ENCODE results near the gene RC3H1. TPM values are rescaled to one million over a fixed set of nuclear protein-coding genes. Genes with fewer than 3 reads are reported as not detected.

The RC3H1 gene
- total RNA-seq, 1 donor from 2014 or later, result 19.1 TPM

GRCh38 chr1:174021591-174022079, 522 bp downstream of the RC3H1 start:
- Histone ChIP-seq H3K27ac (replicated peaks) (peak overlapping the region; percentile 98), H3K36me3 (peaks cover 3% of the 10 kb centered on the region), H3K4me3 (peak overlapping the region; percentile 98), H3K9me3 (replicated peaks) (no peaks in the 10 kb centered on the region), H3K4me1 (peaks cover 67% of the 10 kb centered on the region), H3K27me3 (ENCODE audit: low read depth) (no peaks in the 10 kb centered on the region)
- intact Hi-C loops (cut with micrococcal nuclease), result no loop called here
- peak; percentile 47 for DNase-seq
- no peak for TF ChIP-seq CTCF (IDR thresholded peaks at IDR 0.05; ENCODE audit: borderline replicate concordance)

- Histone ChIP-seq H3K27ac (replicated peaks) (no peak overlapping the region), H3K4me3 (peak overlapping the region; percentile 4), H3K9me3 (replicated peaks) (no peaks in the 10 kb centered on the region), H3K36me3 (peaks cover 3% of the 10 kb centered on the region), H3K4me1 (peaks cover 92% of the 10 kb centered on the region), H3K27me3 (ENCODE audit: low read depth) (no peaks in the 10 kb centered on the region)
- no peak for TF ChIP-seq CTCF (IDR thresholded peaks at IDR 0.05; ENCODE audit: borderline replicate concordance)
- intact Hi-C loops (cut with micrococcal nuclease), result no loop called here
- no peak for DNase-seq
Measured at GRCh38 chr1:174018565-174018964, 3.6 kb downstream of the RC3H1 start.

- intact Hi-C loops (cut with micrococcal nuclease), result no loop called here
- H3K4me3 ChIP-seq, result no peak overlapping the region
Measured at GRCh38 chr1:174017231-174017970, 4.8 kb downstream of the RC3H1 start.

DNA sequence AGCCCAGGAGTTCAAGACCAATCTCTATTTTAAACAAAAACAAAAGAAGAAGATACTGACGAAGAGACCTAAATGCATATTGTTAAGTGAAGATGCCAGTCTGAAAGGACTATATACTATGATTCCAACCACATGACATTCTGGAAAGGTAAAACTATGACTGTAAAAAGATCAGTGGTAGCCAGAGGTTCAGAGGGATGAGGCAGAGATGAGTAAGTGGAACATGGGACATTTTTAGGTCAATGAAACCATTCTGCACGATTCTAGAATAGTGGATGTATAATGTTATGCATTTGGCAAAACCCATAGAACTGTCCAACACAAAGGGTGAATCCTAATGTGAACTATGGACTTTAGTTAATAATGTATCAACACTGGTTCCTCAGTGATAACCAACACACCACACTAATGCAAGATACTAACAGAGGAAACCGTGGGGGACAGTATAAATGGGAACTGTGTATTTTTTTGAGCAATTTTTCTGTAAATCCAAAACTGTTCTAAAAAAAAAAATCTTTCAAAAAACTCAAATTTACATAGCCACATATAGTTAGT, 8.2 kb downstream of the RC3H1 start:
- DNase-seq, result no peak
- Histone ChIP-seq H3K36me3 (no peaks in the 10 kb centered on the region), H3K4me3 (no peak overlapping the region), H3K27me3 (ENCODE audit: low read depth) (no peaks in the 10 kb centered on the region), H3K27ac (replicated peaks) (no peak overlapping the region), H3K9me3 (replicated peaks) (no peaks in the 10 kb centered on the region), H3K4me1 (peaks cover 77% of the 10 kb centered on the region)
- no peak for TF ChIP-seq CTCF (IDR thresholded peaks at IDR 0.05; ENCODE audit: borderline replicate concordance)
- intact Hi-C loops (cut with micrococcal nuclease), result no loop called here

More at GRCh38 chr1:174017231-174017970, 4.8 kb downstream of the RC3H1 start:
- Histone ChIP-seq H3K4me1 (peaks cover 80% of the 10 kb centered on the region), H3K9me3 (replicated peaks) (no peaks in the 10 kb centered on the region), H3K27me3 (ENCODE audit: low read depth) (no peaks in the 10 kb centered on the region), H3K36me3 (peaks cover 3% of the 10 kb centered on the region), H3K27ac (replicated peaks) (no peak overlapping the region)
- TF ChIP-seq CTCF (IDR thresholded peaks at IDR 0.05; ENCODE audit: borderline replicate concordance), result no peak
- DNase-seq, result no peak

DNA sequence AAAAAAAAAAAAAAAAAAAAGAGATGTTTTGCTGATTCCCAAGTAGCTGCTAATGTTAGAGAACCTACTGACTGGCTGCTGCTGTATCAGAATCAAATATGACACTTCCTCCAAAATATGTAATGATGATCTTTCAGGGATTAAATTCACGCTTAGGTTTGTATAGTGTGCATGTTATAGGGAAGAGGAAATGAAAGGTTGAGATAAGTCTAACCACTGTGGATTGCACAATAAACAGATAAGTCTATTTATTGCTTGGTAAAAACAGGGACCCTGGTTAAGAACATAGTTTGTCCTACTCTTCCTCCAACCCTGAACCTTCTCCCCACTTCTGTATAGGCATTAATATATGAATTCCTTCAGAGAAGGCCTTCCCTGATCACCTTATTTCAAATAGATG, 13.2 kb downstream of the RC3H1 start:
- Histone ChIP-seq H3K9me3 (replicated peaks) (no peaks in the 10 kb centered on the region), H3K27me3 (ENCODE audit: low read depth) (no peaks in the 10 kb centered on the region), H3K4me3 (no peak overlapping the region), H3K36me3 (no peaks in the 10 kb centered on the region), H3K27ac (replicated peaks) (no peak overlapping the region), H3K4me1 (peaks cover 78% of the 10 kb centered on the region)
- TF ChIP-seq CTCF (IDR thresholded peaks at IDR 0.05; ENCODE audit: borderline replicate concordance), result no peak
- intact Hi-C loops (cut with micrococcal nuclease), result no loop called here
- no peak for DNase-seq

All from left ventricle myocardium inferior (tissue), 1 donor.